HG03571 (cell line): ENCODE results near the gene AADAT.

Experiments used
- ATAC-seq: cut with Tn5 transposase; IDR thresholded peaks from one replicate; pipeline ENCODE4 v1.9.1; 2021; ENCODE audit not compliant: unreplicated experiment

Gene AADAT

GRCh38 chr4:170035231-170035630, 54.5 kb downstream of the AADAT start:
- ATAC-seq: no peak

DNA sequence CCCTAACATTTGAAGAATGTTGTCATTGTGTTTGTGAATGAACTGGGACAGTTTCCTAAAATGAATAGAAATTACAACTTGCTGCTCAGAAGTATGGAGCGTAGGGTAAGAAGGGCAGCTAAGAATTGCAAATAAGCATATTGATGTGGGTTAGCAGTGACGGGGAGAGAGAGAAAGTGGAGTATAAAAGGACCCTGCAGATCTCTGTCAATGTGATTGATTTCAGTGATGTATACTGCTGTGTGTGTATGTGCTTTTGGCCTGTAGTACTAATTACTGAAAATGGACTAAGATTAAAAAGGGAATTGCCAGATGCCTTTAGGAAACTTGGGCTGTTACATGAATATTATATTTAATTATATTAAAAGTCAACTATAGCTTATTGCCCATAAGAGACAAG, 55.8 kb downstream of the AADAT start:
- no peak for ATAC-seq

GRCh38 chr4:170030121-170030520, 59.6 kb downstream of the AADAT start:
- ATAC-seq: no peak

GRCh38 chr4:170027181-170027829, 62.5 kb downstream of the AADAT start:
- peak; percentile 67 for ATAC-seq

GRCh38 chr4:170026253-170027021, 63.3 kb downstream of the AADAT start, which contains the start of gene MFAP3L:
Gene MFAP3L, minus strand, starts transcription at chr4:170026395. Its CDS starts 20,518 bp downstream, at chr4:170005877.
- ATAC-seq: peak; percentile 82

- no peak for ATAC-seq
Observed at GRCh38 chr4:170025523-170026252, 64.1 kb downstream of the AADAT start.

DNA sequence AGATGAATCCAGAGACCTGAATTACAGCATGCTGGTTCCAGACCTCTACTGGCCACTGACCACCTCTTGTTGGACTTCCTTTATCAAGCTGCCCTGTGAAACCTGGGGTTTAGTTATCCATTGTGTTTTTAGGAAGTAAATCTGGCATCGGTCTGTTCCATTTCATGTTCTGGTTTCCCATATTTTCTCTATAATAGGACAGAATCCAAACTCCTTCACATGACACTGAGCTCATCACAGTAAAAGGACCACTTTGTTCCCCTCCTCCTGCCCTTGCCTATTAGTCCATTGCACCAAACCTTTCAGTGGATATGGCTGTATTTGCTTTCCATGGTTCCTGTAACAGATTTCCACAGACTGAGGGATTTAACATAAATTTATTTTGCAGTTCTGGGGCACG, 67.5 kb downstream of the AADAT start:
- no peak for ATAC-seq

DNA sequence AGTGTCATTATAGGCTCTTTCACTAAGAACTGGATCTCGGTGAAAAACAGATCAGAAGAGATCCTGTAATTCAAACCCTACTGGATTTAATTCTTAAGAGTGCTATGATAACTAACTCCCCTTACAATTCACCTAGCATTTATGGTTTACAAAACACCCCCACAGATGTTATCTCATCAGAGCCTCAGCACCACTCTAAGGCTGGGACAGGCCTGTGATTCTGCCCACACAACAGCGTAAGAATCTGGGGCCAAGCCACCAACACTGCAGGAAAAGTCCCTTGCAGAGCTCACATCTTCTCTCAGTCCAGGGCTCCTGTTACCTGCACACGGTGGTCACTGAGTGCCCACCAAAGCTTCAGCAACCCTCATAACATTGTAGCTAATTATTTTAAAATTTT, 72.5 kb downstream of the AADAT start:
- ATAC-seq: no peak

- no peak for ATAC-seq
Observed at GRCh38 chr4:170015285-170015684, 74.5 kb downstream of the AADAT start.

- ATAC-seq: no peak
Observed at GRCh38 chr4:170014359-170015011, 75.3 kb downstream of the AADAT start.

DNA sequence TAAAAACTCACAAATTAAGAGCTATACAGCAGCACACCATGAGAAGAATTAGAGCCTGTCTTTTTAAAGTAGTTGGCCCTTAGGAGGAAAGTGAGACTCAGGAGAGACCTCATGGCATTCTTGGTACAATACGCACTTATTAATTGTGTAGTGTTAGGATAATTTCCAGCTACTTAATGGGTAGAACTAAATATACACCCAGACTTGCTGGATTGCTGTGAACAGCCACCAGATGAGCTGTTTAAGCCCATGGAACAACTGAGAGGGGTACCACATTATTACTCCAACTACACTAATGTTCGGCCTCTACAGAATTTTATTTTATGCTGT, 77.2 kb downstream of the AADAT start:
- no peak for ATAC-seq

GRCh38 chr4:170011921-170012628, 77.7 kb downstream of the AADAT start:
- ATAC-seq: no peak
